IMR-90 (cell line): ENCODE measurements around the gene MAP3K15. TPM values are rescaled to one million over a fixed set of nuclear protein-coding genes. Genes with fewer than 3 reads are reported as not detected.

Source experiments
- ATAC-seq: fragments of 200-7000 bp; cut with Tn5 transposase; 2 replicates; pipeline ENCODE4 v1.9.1; 2020; ENCODE audit warnings: low read depth, mild to moderate bottlenecking, moderate library complexity
- BruUV-seq: library from RNA; stranded (reverse); fragments of 400-500 nt; replicated peaks from 2 replicates; lab custom pipeline; 2021; lab: Mats Ljungman, UMichigan
- CTCF ChIA-PET: fragments of 300-600 bp; formaldehyde crosslinking; extraction: SDS; loops from one replicate; lab custom pipeline; 2021; ENCODE audit warnings: antibody characterized with exemption; lab: Yijun Ruan, JAX
- POLR2A ChIA-PET: fragments of 300-600 bp; sonication (Branson Sonifier 250); formaldehyde crosslinking; loops from one replicate; lab custom pipeline; 2022; ENCODE audit warnings: antibody characterized with exemption; ENCODE audit not compliant: unreplicated experiment; lab: Charles Lee
- DNase-seq: peaks from one replicate; pipeline ENCODE4 v3.0.0; 2013
- H2AFZ ChIP-seq: replicated peaks from 2 replicates; pipeline ENCODE3; 2013; ENCODE audit warnings: low read length, mild to moderate bottlenecking; ENCODE audit not compliant: poor library complexity
- H2AK5ac ChIP-seq: 2 replicates; pipeline ENCODE4 v1.6.1; 2013; ENCODE audit warnings: low read depth, low read length, inconsistent platforms
- H2AK9ac ChIP-seq: replicated peaks from 2 replicates; pipeline ENCODE3; 2013; ENCODE audit warnings: mild to moderate bottlenecking, low read depth, low read length, moderate library complexity; ENCODE audit not compliant: poor library complexity
- H2BK120ac ChIP-seq: 2 replicates; pipeline ENCODE4 v1.6.1; 2013; ENCODE audit warnings: low read depth, low read length, inconsistent platforms
- H2BK15ac ChIP-seq: 3 replicates; pipeline ENCODE4 v1.6.1; 2013; ENCODE audit warnings: low read depth, low read length, inconsistent platforms
- H2BK20ac ChIP-seq: 2 replicates; pipeline ENCODE4 v1.6.1; 2013; ENCODE audit warnings: low read depth, mild to moderate bottlenecking, inconsistent platforms, low read length, moderate library complexity
- H2BK5ac ChIP-seq: 2 replicates; pipeline ENCODE4 v1.6.1; 2013; ENCODE audit warnings: mild to moderate bottlenecking, low read depth, low read length, inconsistent platforms; ENCODE audit not compliant: poor library complexity, severe bottlenecking
- H3K14ac ChIP-seq: replicated peaks from 2 replicates; pipeline ENCODE4 v1.6.1; 2013; ENCODE audit warnings: low read depth, low read length, inconsistent platforms
- H3K18ac ChIP-seq: 2 replicates; pipeline ENCODE4 v1.6.1; 2013; ENCODE audit warnings: low read depth, low read length, control low read depth
- H3K23ac ChIP-seq: 2 replicates; pipeline ENCODE4 v1.6.1; 2013; ENCODE audit warnings: low read depth, low read length, inconsistent platforms
- H3K27ac ChIP-seq: 2 replicates; pipeline ENCODE4 v1.5.1; 2013; ENCODE audit warnings: mild to moderate bottlenecking, control low read depth, low read length; ENCODE audit not compliant: insufficient read depth
- H3K27me3 ChIP-seq: 2 replicates; pipeline ENCODE4 v1.6.1; 2013; ENCODE audit warnings: low read length; ENCODE audit not compliant: control insufficient read depth, insufficient read depth
- H3K36me3 ChIP-seq: 2 replicates; pipeline ENCODE4 v1.6.1; 2013; ENCODE audit warnings: low read length, mixed read lengths; ENCODE audit not compliant: control insufficient read depth, insufficient read depth
- H3K4ac ChIP-seq: 2 replicates; pipeline ENCODE4 v1.6.1; 2013; ENCODE audit warnings: low read depth, low read length, inconsistent platforms
- H3K4me1 ChIP-seq: 2 replicates; pipeline ENCODE4 v1.6.1; 2013; ENCODE audit warnings: low read length, mixed read lengths; ENCODE audit not compliant: control insufficient read depth, insufficient read depth
- H3K4me2 ChIP-seq: 2 replicates; pipeline ENCODE4 v1.6.1; 2013; ENCODE audit warnings: low read depth, mild to moderate bottlenecking, control low read depth, low read length, moderate library complexity
- H3K4me3 ChIP-seq: 2 replicates; pipeline ENCODE4 v1.5.1; 2013; ENCODE audit warnings: low read depth, mild to moderate bottlenecking, control low read depth, low read length, moderate library complexity; ENCODE audit not compliant: insufficient read depth
- H3K56ac ChIP-seq: 2 replicates; pipeline ENCODE4 v1.6.1; 2013; ENCODE audit warnings: low read length, inconsistent platforms; ENCODE audit not compliant: insufficient read depth; ENCODE audit errors: extremely low read depth
- H3K79me1 ChIP-seq, 2 experiments: 2 replicates each; pipeline ENCODE4 v1.6.1; 2013; ENCODE audit warnings: low read length in 2 of 2, inconsistent platforms in 1 of 2, low read depth in 1 of 2
- H3K9ac ChIP-seq: 2 replicates; pipeline ENCODE4 v1.6.1; 2013; ENCODE audit warnings: low read depth, low read length, control low read depth
- H3K9me1 ChIP-seq: 2 replicates; pipeline ENCODE4 v1.6.1; 2013; ENCODE audit warnings: low read length, inconsistent platforms; ENCODE audit not compliant: insufficient read depth
- H3K9me3 ChIP-seq: 2 replicates; pipeline ENCODE4 v1.6.1; 2013; ENCODE audit warnings: low read length; ENCODE audit not compliant: control insufficient read depth, insufficient read depth
- H4K20me1 ChIP-seq: 2 replicates; pipeline ENCODE4 v1.6.1; 2013; ENCODE audit warnings: low read length, inconsistent platforms; ENCODE audit not compliant: insufficient read depth
- H4K5ac ChIP-seq: 2 replicates; pipeline ENCODE4 v1.6.1; 2013; ENCODE audit warnings: mild to moderate bottlenecking, low read depth, low read length, control low read depth
- H4K8ac ChIP-seq, 2 experiments: 2 replicates each; pipeline ENCODE4 v1.6.1; 2013; ENCODE audit warnings: low read depth in 2 of 2, low read length in 2 of 2, control low read depth in 1 of 2, inconsistent platforms in 1 of 2
- H4K91ac ChIP-seq: 2 replicates; pipeline ENCODE4 v1.6.1; 2013; ENCODE audit warnings: low read depth, low read length, inconsistent platforms; ENCODE audit not compliant: insufficient read depth
- RAD21 ChIP-seq: IDR thresholded peaks from 2 replicates; pipeline ENCODE4 v1.6.1; 2012; ENCODE audit warnings: low read length, improper control_type of control experiment
- SMC3 ChIP-seq: fragments of 150-350 bp; IDR thresholded peaks from 2 replicates; pipeline ENCODE4 v1.6.1; 2016; ENCODE audit warnings: low read depth, mild to moderate bottlenecking, antibody characterized with exemption, low read length, moderate library complexity
- USF2 ChIP-seq: fragments of 150-350 bp; IDR thresholded peaks from 2 replicates; pipeline ENCODE4 v1.6.1; 2017; ENCODE audit warnings: mild to moderate bottlenecking, antibody characterized with exemption, low read length, low read depth
- WGBS, 2 experiments: methylation state at CpG; one replicate each; pipeline versions ENCODE4 v1.1.5 to v1.1.7; 2013; ENCODE audit warnings: missing lambda C conversion rate in 2 of 2; ENCODE audit not compliant: insufficient read length in 1 of 2; ENCODE audit errors: extremely low coverage in 2 of 2; 5-methylcytosine and 5-hydroxymethylcytosine counted together
- dilution Hi-C: fragments of 300-500 bp; cut with HindIII; formaldehyde crosslinking; loops from one replicate; pipeline ENCODE4 v1.14.3; 2018; ENCODE audit warnings: low sequenced_read_pairs; ENCODE audit not compliant: unreplicated experiment
- in situ Hi-C: fragments of 300-500 bp; cut with MboI; formaldehyde crosslinking; loops from 3 replicates; pipeline ENCODE4 v1.14.3; 2019; ENCODE audit warnings: low sequenced_read_pairs, inconsistent platforms, mixed read lengths
- intact Hi-C: fragments of 100-400 bp; cut with micrococcal nuclease; formaldehyde crosslinking; loops from 2 replicates; pipeline ENCODE4 v1.10.0; 2022
- polyA plus RNA-seq, 3 experiments: library from polyadenylated mRNA; depleted of rRNA; stranded (reverse); fragments of >200 nt; gene quantifications; 2 replicates each; pipeline ENCODE4 v1.2.3, GENCODE V29; 2012; ENCODE audit warnings: low replicate concordance in 1 of 3
- total RNA-seq: library from RNA; depleted of rRNA; stranded (reverse); fragments of >200 nt; gene quantifications from 2 replicates; pipeline ENCODE4 v1.2.3, GENCODE V29; 2012

The MAP3K15 gene
- total and polyA plus RNA-seq, 2 of the 4 experiments (the other 2 are of a cell fraction) = under 0.01 to 0.10 TPM

DNA sequence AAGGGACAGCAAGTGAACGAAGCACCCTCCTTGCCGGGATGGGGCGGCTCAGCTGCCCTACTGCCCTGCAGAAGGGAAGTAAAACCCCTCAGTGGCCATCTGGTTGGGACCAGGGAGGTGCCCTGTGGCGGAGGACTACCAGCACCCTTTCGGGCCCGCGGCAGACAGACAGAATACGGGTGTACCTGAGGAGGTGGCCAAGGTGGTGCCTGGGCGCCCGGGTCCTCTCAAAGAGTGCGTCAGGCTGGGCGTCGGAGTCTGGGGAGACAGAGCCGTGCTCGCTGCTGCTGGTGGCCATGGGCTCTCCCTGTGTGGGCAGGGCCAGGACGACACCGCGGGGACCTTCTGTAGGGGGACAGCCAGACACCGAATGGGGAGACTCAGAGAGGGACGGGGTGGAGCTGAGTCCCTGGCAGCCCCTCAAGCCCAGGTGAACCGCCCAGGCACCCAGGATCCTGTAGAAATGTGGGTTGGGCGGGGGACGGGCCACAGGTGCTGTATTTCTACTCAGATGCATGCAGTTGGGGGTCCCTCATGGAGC is 141.9 kb downstream of the MAP3K15 start:
- no peaks in the 10 kb centered on the region for H4K20me1 ChIP-seq
- H4K5ac ChIP-seq = no peak overlapping the region
- H3K23ac ChIP-seq = no peak overlapping the region
- ChIA-PET POLR2A (no interaction called here), CTCF (no interaction called here)
- H3K9ac ChIP-seq = no peak overlapping the region
- H3K79me1 ChIP-seq = no peaks in the 10 kb centered on the region
- H2BK15ac ChIP-seq = no peak overlapping the region
- in situ Hi-C loops (loop anchor here (10.0 to 25.0 kb wide), 4 partner anchors 151 to 614 kb away; partner anchors contain the start of gene BCLAF3), intact Hi-C loops (loop anchor here (5.0 to 10.0 kb wide), 3 partner anchors 619 to 751 kb away; partner anchors contain the start of gene BCLAF3), dilution Hi-C loops (no loop called here)
- no peak overlapping the region for H2AK5ac ChIP-seq
- H3K4me3 ChIP-seq = no peak overlapping the region
- no peak overlapping the region for H3K4ac ChIP-seq
- no peak overlapping the region for H3K14ac ChIP-seq
- peak overlapping the region; percentile 53 for H2AFZ ChIP-seq
- H3K4me1 ChIP-seq = peaks cover 3% of the 10 kb centered on the region
- H4K8ac ChIP-seq = no peak overlapping the region
- no peak overlapping the region for H3K56ac ChIP-seq
- DNase-seq (no peak), ATAC-seq (no peak)
- H3K4me2 ChIP-seq = no peak overlapping the region; the same call in 1 of the 2 replicates
- no peak overlapping the region for H3K27ac ChIP-seq
- no peaks in the 10 kb centered on the region for H3K9me1 ChIP-seq
- H2BK20ac ChIP-seq = no peak overlapping the region
- H2BK5ac ChIP-seq = no peak overlapping the region
- H3K9me3 ChIP-seq = no peaks in the 10 kb centered on the region
- H3K18ac ChIP-seq = no peak overlapping the region
- TF ChIP-seq USF2 (no peak), SMC3 (no peak), RAD21 (no peak)
- no peak overlapping the region for H4K91ac ChIP-seq
- WGBS, 2 experiments = 41% methylated on average over 6 of the region's 23 CpGs; no CpG with 5 or more reads in 1 of the 2 experiments
- peak overlapping the region; percentile 71 for H2AK9ac ChIP-seq
- BruUV-seq = no TSS peak
- peaks cover 6% of the 10 kb centered on the region; the same call in 1 of the 2 replicates for H3K27me3 ChIP-seq
- H3K36me3 ChIP-seq = no peaks in the 10 kb centered on the region
- no peak overlapping the region for H2BK120ac ChIP-seq
